PFSK-1 (cell line): ENCODE measurements around the gene NCK2.

Experiments
- POLR2AphosphoS5 ChIP-seq: IDR thresholded peaks from 2 replicates; pipeline ENCODE4 v1.6.1; 2012; ENCODE audit warnings: low read depth, mild to moderate bottlenecking, control low read depth, low read length, moderate library complexity
- SIN3A ChIP-seq: IDR thresholded peaks from 2 replicates; pipeline ENCODE4 v1.6.1; 2012; ENCODE audit warnings: mild to moderate bottlenecking, low read length, moderate library complexity, borderline replicate concordance; ENCODE audit not compliant: insufficient read depth
- TAF1 ChIP-seq: IDR thresholded peaks from 2 replicates; pipeline ENCODE4 v1.6.1; 2012; ENCODE audit warnings: low read length, control low read depth, borderline replicate concordance; ENCODE audit not compliant: insufficient read depth

- TF ChIP-seq TAF1 (no peak), POLR2AphosphoS5 (no peak), SIN3A (no peak)
Observed at GRCh38 chr2:105919826-105920225, 175.1 kb downstream of the NCK2 start.
